Esophagus squamous epithelium (tissue), 5 donors: ENCODE measurements around the gene FAM209B. TPM values are rescaled to one million over a fixed set of nuclear protein-coding genes. Genes with fewer than 3 reads are reported as not detected.

Experiments used
- DNase-seq: peaks from one replicate; lab custom pipeline; 2025; lab: John Stamatoyannopoulos, UW
- H3K27ac ChIP-seq, 4 donors: fragments of 200-600 bp; sonication (generic); one replicate each; pipeline ENCODE4 v1.5.1; 2016 to 2019; ENCODE audit warnings: mild to moderate bottlenecking in 1 of 4
- H3K27me3 ChIP-seq, 4 donors: fragments of 200-600 bp; sonication (generic); 1 replicate in 3 of 4; 2 replicates in 1 of 4; pipeline versions ENCODE4 v1.5.1 to v1.6.0; 2017 to 2021; ENCODE audit warnings: antibody characterized with exemption in 1 of 4
- H3K36me3 ChIP-seq, 3 donors: fragments of 200-600 bp; sonication (generic); one replicate each; pipeline ENCODE4 v1.5.1; 2016 to 2019
- H3K4me1 ChIP-seq, 3 donors: fragments of 200-600 bp; sonication (generic); one replicate each; pipeline ENCODE4 v1.5.1; 2017 to 2019
- H3K4me3 ChIP-seq, 4 donors: fragments of 200-600 bp; sonication (generic); 1 replicate in 3 of 4; 2 replicates in 1 of 4; pipeline ENCODE4 v1.5.1; 2016 to 2019; ENCODE audit warnings: mild to moderate bottlenecking in 2 of 4, moderate library complexity in 1 of 4
- H3K9me3 ChIP-seq, 3 donors: fragments of 200-600 bp; sonication (generic); one replicate each; pipeline ENCODE4 v1.5.1; 2016 to 2019
- POLR2A ChIP-seq, 4 donors: fragments of 450-650 bp; IDR thresholded peaks; one replicate each; pipeline ENCODE4 v1.6.1; 2017; ENCODE audit warnings: antibody characterized with exemption in 4 of 4, mild to moderate bottlenecking in 4 of 4, moderate library complexity in 3 of 4
- WGBS, 2 donors: methylation state at CpG; one replicate each; pipeline ENCODE4 v1.1.5; 2018; 5-methylcytosine and 5-hydroxymethylcytosine counted together
- intact Hi-C: fragments of 100-400 bp; cut with DNase I; formaldehyde crosslinking; loops from one replicate; pipeline ENCODE4 v1.15.0; 2022
- total RNA-seq, 4 donors: library from RNA; depleted of rRNA; stranded (reverse); fragments of >200 nt; gene quantifications; one replicate each; pipeline ENCODE4 v1.1.0, GENCODE V29; 2016
- TF ChIP-seq, protein P1 (sequence below), 6 experiments: fragments of 450-650 bp in 4 of 6; fragments of 200-600 bp in 2 of 6; sonication (generic) in 2 of 6; IDR thresholded peaks; one replicate each; pipeline ENCODE4 v1.5.1; 2016 to 2019; ENCODE audit warnings: antibody characterized with exemption in 6 of 6, mild to moderate bottlenecking in 4 of 6, moderate library complexity in 4 of 6
- donor health status: DM: yes; HTN: yes; CAD: no.

Gene FAM209B
- total RNA-seq, 4 donors from 2014 or later = not detected

DNA sequence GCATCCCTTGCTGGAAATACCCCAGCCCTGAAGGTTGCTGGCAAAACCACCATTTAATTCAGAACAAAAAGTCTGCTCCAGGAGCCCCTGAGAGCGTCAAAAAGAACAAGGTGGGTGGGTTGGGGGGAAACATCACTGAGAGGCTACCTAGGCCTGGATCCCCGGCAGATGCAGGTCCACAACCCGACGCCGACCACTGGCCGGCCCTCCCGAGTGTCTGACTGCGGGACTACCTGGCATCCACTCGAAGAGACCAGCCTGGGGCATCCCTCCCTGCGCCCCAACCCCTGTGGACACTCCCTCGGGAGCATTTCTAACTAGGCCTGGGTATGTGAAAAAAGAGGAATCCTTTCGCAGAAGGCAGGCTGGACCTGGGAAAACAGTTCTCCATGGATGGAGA, 47.2 kb downstream of the FAM209B start:
- H3K27ac ChIP-seq = no peak overlapping the region
- TF ChIP-seq, protein P1, sequence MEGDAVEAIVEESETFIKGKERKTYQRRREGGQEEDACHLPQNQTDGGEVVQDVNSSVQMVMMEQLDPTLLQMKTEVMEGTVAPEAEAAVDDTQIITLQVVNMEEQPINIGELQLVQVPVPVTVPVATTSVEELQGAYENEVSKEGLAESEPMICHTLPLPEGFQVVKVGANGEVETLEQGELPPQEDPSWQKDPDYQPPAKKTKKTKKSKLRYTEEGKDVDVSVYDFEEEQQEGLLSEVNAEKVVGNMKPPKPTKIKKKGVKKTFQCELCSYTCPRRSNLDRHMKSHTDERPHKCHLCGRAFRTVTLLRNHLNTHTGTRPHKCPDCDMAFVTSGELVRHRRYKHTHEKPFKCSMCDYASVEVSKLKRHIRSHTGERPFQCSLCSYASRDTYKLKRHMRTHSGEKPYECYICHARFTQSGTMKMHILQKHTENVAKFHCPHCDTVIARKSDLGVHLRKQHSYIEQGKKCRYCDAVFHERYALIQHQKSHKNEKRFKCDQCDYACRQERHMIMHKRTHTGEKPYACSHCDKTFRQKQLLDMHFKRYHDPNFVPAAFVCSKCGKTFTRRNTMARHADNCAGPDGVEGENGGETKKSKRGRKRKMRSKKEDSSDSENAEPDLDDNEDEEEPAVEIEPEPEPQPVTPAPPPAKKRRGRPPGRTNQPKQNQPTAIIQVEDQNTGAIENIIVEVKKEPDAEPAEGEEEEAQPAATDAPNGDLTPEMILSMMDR (IDR thresholded peaks at IDR 0.05) = no peak
- no peak for TF ChIP-seq POLR2A (IDR thresholded peaks at IDR 0.05)
- H3K36me3 ChIP-seq = no peaks in the 10 kb centered on the region
- no peaks in the 10 kb centered on the region for H3K9me3 ChIP-seq
- H3K27me3 ChIP-seq = no peaks in the 10 kb centered on the region
- DNase-seq = no peak
- intact Hi-C loops = no loop called here
- peaks cover 0 to 17% (median 1%) of the 10 kb centered on the region in 3 donors for H3K4me1 ChIP-seq
- no peak overlapping the region for H3K4me3 ChIP-seq
- 80 to 88% methylated on average over 2 to 4 of the region's 12 CpGs for WGBS, 2 donors

GRCh38 chr20:56581701-56582100, 48.7 kb downstream of the FAM209B start:
- intact Hi-C loops = no loop called here
- no peak for DNase-seq

GRCh38 chr20:56582542-56582941, 49.5 kb downstream of the FAM209B start:
- no peaks in the 10 kb centered on the region for H3K27me3 ChIP-seq
- peaks cover 0 to 11% (median 0%) of the 10 kb centered on the region in 3 donors for H3K4me1 ChIP-seq
- no peak overlapping the region for H3K27ac ChIP-seq
- no peak for TF ChIP-seq POLR2A (IDR thresholded peaks at IDR 0.05)
- TF ChIP-seq, protein P1 (IDR thresholded peaks at IDR 0.05) = no peak
- no peak for DNase-seq
- WGBS, 2 donors = 43 to 56% methylated on average over 4 of the region's 4 CpGs
- H3K36me3 ChIP-seq = no peaks in the 10 kb centered on the region
- intact Hi-C loops = no loop called here
- H3K9me3 ChIP-seq = no peaks in the 10 kb centered on the region
- H3K4me3 ChIP-seq = no peak overlapping the region

More at GRCh38 chr20:56581701-56582100, 48.7 kb downstream of the FAM209B start:
- Histone ChIP-seq H3K9me3 (no peaks in the 10 kb centered on the region), H3K4me1 (peaks cover 0 to 4% (median 0%) of the 10 kb centered on the region in 3 donors), H3K27me3 (no peaks in the 10 kb centered on the region), H3K27ac (no peak overlapping the region), H3K36me3 (no peaks in the 10 kb centered on the region), H3K4me3 (no peak overlapping the region)
- WGBS, 2 donors = 58 to 77% methylated on average over 2 of the region's 2 CpGs
- no peak for TF ChIP-seq POLR2A (IDR thresholded peaks at IDR 0.05)
- TF ChIP-seq, protein P1 (IDR thresholded peaks at IDR 0.05) = no peak

- no peak overlapping the region for H3K27ac ChIP-seq
- H3K4me3 ChIP-seq = no peak overlapping the region
- intact Hi-C loops = no loop called here
- H3K9me3 ChIP-seq = no peaks in the 10 kb centered on the region
- H3K36me3 ChIP-seq = no peaks in the 10 kb centered on the region
- peaks cover 0 to 35% (median 0%) of the 10 kb centered on the region in 3 donors for H3K4me1 ChIP-seq
- TF ChIP-seq POLR2A (IDR thresholded peaks at IDR 0.05) = no peak
- TF ChIP-seq, protein P1 (IDR thresholded peaks at IDR 0.05) = no peak
- no peak for DNase-seq
- no peaks in the 10 kb centered on the region for H3K27me3 ChIP-seq
- WGBS, 2 donors = 81 to 84% methylated on average over 5 of the region's 5 CpGs
Measured at GRCh38 chr20:56584916-56585315, 51.9 kb downstream of the FAM209B start.

Other genes with a start within 250 kb of the FAM209B start
- 10 to 100 TPM; 14.0 to 46.2 (median 29.1) TPM for gene FAM210B, start 174.3 kb upstream of the FAM209B start, total RNA-seq
- 10 to 100 TPM in 2 of 4 donors, 1 to 10 TPM in 2; 2.9 to 25.8 (median 12.3) TPM for gene AURKA, start 141.0 kb upstream of the FAM209B start, total RNA-seq
- gene CSTF1, start 140.6 kb upstream of the FAM209B start, total RNA-seq = 10 to 100 TPM; 13.2 to 33.5 (median 24.1) TPM
- gene CASS4, start 121.0 kb upstream of the FAM209B start, total RNA-seq = 1 to 10 TPM in 1 of 4 donors, under 1 TPM in 3; 0.22 to 1.3 (median 0.63) TPM
- 10 to 100 TPM; 40.3 to 53.6 (median 44.7) TPM for gene RTF2, start 64.6 kb upstream of the FAM209B start, total RNA-seq
- gene FAM209A, start 8.5 kb upstream of the FAM209B start, total RNA-seq = not detected
- 10 to 100 TPM; 25.9 to 34.8 (median 31.8) TPM for gene TFAP2C, start 96.1 kb downstream of the FAM209B start, total RNA-seq